ENCODE results near the gene IFNL1. TPM values are rescaled to one million over a fixed set of nuclear protein-coding genes. Genes with fewer than 3 reads are reported as not detected.
"Not testable (repeated sequence)": the region's sequence is repeated elsewhere in the genome, so short reads cannot be mapped to it uniquely, and the experiment has no call there.

Gene IFNL1
- total RNA-seq, 2 donors from 2014 or later = 0.29 to 1.7 TPM

- Mint-ChIP-seq H3K27me3 (ENCODE audit: low read depth) (no peaks in the 10 kb centered on the region), H3K9me3 (no peaks in the 10 kb centered on the region), H3K4me1 (ENCODE audit: low read depth) (peaks cover 6% of the 10 kb centered on the region), H3K36me3 (ENCODE audit: insufficient read depth in 2 of 2) (peaks cover 3 to 4% of the 10 kb centered on the region in 2 donors), H3K27ac (no peak overlapping the region), H3K4me3 (no peak overlapping the region)
- ATAC-seq (replicated peaks in 1 of 2) (no peak), DNase-seq (no peak)
These were observed 11.0 kb downstream of the IFNL1 start for GRCh38 chr19:39307046-39307821.

DNA sequence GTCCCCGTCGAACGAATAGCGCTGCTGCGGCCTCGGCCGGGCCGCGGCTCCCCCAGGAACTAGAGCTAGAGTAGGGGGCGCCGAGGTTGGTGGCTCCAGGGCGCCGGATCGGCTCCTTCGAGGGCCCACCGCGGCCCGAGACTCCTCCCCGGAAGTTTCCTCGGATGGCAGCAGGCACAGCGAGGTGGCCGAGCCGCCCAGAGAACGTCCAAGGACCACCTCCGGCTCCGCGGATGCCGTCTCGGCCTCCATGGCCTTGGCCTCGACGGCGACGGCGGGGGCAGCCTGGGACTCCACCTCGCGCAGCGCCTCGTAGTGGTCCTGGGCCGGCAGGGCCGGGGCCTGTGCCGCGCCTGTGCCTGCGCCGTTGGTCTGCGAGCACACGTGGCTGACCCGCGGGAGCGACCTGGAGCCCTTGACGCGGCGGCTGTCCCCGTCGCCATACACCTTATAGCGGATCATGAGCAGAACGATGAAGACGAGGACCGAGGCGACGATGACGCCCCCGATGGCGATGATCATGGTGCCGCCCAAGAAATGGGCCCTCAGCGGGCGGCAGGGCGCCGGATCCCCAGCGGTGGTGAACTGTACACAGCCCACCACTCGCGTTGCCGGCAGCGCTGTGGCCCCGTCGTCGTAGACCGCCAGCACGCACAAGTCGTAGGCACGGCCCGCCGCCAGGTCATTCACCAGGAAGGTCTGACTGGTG, 11.8 kb downstream of the IFNL1 start:
- no peak overlapping the region for H3K27ac Mint-ChIP-seq
- peaks cover 6% of the 10 kb centered on the region for H3K4me1 Mint-ChIP-seq (ENCODE audit: low read depth)
- no peak for DNase-seq
- H3K36me3 Mint-ChIP-seq (ENCODE audit: insufficient read depth in 2 of 2) = peaks cover 5 to 6% of the 10 kb centered on the region in 2 donors
- H3K27me3 Mint-ChIP-seq (ENCODE audit: low read depth) = no peaks in the 10 kb centered on the region
- ATAC-seq (replicated peaks in 1 of 2) = no peak
- H3K4me3 Mint-ChIP-seq = no peak overlapping the region
- no peaks in the 10 kb centered on the region for H3K9me3 Mint-ChIP-seq

DNA sequence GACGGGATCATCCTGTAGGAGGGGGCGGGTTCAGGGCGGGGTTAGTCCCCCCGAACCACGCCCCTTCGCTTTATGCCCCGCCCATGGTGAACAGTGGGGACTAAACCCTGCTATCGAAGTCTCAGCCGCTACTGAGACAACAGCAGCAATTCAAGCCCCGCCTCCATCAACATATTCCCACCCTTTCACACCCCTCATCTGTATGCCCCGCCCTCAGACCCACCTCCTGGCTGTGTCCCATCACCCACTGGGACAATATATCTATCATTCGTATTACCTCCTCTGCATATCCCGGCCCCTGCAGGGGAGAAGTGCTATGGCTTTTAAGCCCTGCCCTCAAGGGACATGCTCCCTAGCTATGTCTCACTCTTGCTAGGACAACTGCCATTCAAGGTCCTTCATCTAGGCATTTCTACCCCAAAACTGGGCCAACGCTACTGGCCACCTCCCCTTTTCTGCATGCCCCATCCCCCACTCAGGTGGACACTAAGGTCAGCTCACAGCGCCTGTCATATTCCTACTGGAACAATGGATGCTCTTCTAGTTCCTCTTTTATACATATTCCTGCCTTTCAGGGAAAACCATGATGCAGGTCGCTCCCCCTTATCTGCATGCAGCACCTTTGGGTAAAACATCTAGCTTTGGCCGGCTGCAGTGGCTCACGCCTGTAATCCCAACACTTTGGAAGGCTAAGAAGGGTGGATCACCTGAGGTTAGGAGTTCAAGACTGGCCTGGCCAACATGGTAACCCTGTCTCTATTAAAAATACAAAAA, 12.5 kb downstream of the IFNL1 start:
- peaks cover 6 to 7% of the 10 kb centered on the region in 2 donors for H3K36me3 Mint-ChIP-seq (ENCODE audit: insufficient read depth in 2 of 2)
- H3K9me3 Mint-ChIP-seq = no peaks in the 10 kb centered on the region
- no peaks in the 10 kb centered on the region for H3K27me3 Mint-ChIP-seq (ENCODE audit: low read depth)
- ATAC-seq (replicated peaks in 1 of 2) (no peak), DNase-seq (no peak)
- peaks cover 6% of the 10 kb centered on the region for H3K4me1 Mint-ChIP-seq (ENCODE audit: low read depth)
- no peak overlapping the region for H3K4me3 Mint-ChIP-seq
- no peak overlapping the region for H3K27ac Mint-ChIP-seq

DNA sequence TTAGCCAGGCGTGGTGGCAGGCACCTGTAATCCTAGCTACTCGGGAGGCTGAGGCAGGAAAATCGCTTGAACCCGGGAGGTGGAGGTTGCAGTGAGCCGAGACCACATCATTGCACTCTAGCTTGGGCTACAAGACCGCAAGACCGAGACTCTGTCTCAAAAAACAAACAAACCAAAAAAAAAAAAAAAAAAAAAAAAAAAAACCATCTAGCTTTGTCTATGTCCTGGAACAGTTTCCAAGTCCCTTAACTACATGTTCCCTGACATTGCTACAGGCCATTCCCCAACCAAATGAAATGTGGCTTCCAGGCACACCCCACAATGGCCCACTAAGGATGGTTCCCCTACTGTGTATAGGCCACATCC, 13.1 kb downstream of the IFNL1 start:
- not testable (repeated sequence) for H3K9me3 Mint-ChIP-seq; H3K27ac Mint-ChIP-seq; H3K4me1 Mint-ChIP-seq (ENCODE audit: low read depth); H3K4me3 Mint-ChIP-seq; ATAC-seq (replicated peaks in 1 of 2); H3K36me3 Mint-ChIP-seq (ENCODE audit: insufficient read depth in 2 of 2); DNase-seq; H3K27me3 Mint-ChIP-seq (ENCODE audit: low read depth)

GRCh38 chr19:39310558-39311311, 14.5 kb downstream of the IFNL1 start:
- H3K36me3 Mint-ChIP-seq (ENCODE audit: insufficient read depth in 2 of 2) = peaks cover 6 to 7% of the 10 kb centered on the region in 2 donors
- H3K27ac Mint-ChIP-seq = no peak overlapping the region
- no peak for ATAC-seq (replicated peaks in 1 of 2)

GRCh38 chr19:39314016-39314728, 18.0 kb downstream of the IFNL1 start:
- Mint-ChIP-seq H3K27me3 (ENCODE audit: low read depth) (no peaks in the 10 kb centered on the region), H3K4me3 (no peak overlapping the region), H3K36me3 (ENCODE audit: insufficient read depth in 2 of 2) (peaks cover 5 to 6% of the 10 kb centered on the region in 2 donors), H3K9me3 (no peaks in the 10 kb centered on the region), H3K27ac (no peak overlapping the region), H3K4me1 (ENCODE audit: low read depth) (peaks cover 12% of the 10 kb centered on the region)
- DNase-seq = no peak
- ATAC-seq (replicated peaks in 1 of 2) = no peak

More at GRCh38 chr19:39310558-39311311, 14.5 kb downstream of the IFNL1 start:
- H3K9me3 Mint-ChIP-seq = no peaks in the 10 kb centered on the region
- no peaks in the 10 kb centered on the region for H3K27me3 Mint-ChIP-seq (ENCODE audit: low read depth)
- H3K4me1 Mint-ChIP-seq (ENCODE audit: low read depth) = peaks cover 6% of the 10 kb centered on the region
- DNase-seq = no peak
- H3K4me3 Mint-ChIP-seq = no peak overlapping the region

DNA sequence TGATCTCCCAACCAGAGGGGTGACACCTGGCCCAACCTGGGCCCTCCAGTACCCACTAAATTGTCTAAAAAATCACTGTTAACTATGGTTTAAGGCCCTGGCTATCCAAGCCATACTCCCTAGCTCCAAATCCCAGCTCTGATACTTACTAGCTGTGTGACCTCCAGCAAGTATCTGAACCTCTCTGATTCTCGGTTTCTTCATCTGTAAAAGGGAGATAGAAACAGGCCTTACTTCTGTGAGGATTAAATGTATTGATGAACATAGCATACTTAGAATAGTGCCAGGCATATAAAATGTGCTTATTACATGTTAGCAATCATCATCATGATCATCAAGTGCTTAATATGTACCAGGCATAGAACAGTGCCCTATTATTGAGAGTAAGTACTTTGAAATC, 19.7 kb downstream of the IFNL1 start:
- Mint-ChIP-seq H3K27me3 (ENCODE audit: low read depth) (no peaks in the 10 kb centered on the region), H3K4me3 (no peak overlapping the region), H3K4me1 (ENCODE audit: low read depth) (peaks cover 11% of the 10 kb centered on the region), H3K27ac (no peak overlapping the region), H3K9me3 (no peaks in the 10 kb centered on the region), H3K36me3 (ENCODE audit: insufficient read depth in 2 of 2) (peaks cover 4 to 6% of the 10 kb centered on the region in 2 donors)
- no peak for ATAC-seq (replicated peaks in 1 of 2)
- no peak for DNase-seq

DNA sequence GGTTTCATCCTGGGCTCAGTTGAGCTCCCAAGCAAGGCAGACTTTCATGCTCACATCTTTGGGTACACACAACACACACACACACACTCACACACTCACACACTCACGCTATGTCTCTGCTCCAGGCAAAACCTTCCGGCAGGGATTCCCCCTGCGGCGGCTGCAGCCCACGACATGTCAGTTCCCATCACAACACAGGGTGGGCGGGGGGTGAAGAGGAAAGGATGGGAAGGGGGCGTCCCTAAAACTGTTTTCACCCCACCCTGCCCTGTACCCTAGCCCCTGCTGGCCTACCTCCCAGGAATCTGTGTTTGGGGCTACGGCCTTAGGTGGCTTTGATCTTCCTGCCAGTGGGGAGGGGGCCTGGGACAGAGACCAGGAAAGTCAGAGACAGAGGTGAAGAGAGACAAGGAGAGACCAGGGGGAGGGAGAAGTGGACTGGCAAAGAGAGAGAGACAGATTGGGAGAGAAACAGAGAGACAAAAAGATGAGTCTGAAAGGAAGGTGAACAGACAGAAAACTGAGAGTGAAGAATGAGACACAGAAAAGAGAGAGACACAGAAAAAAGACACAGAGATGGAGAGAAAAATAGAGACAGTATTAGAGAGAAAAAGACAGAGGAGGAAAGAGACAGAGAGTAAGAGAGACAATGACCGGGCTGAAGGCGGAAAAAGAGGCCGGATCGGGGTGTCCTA, 20.6 kb downstream of the IFNL1 start:
- Mint-ChIP-seq H3K36me3 (ENCODE audit: insufficient read depth in 2 of 2) (peaks cover 3 to 4% of the 10 kb centered on the region in 2 donors), H3K4me1 (ENCODE audit: low read depth) (peaks cover 20% of the 10 kb centered on the region), H3K9me3 (no peaks in the 10 kb centered on the region), H3K27me3 (ENCODE audit: low read depth) (peaks cover 5% of the 10 kb centered on the region), H3K27ac (no peak overlapping the region), H3K4me3 (no peak overlapping the region)
- DNase-seq = no peak
- ATAC-seq (replicated peaks in 1 of 2) = no peak

DNA sequence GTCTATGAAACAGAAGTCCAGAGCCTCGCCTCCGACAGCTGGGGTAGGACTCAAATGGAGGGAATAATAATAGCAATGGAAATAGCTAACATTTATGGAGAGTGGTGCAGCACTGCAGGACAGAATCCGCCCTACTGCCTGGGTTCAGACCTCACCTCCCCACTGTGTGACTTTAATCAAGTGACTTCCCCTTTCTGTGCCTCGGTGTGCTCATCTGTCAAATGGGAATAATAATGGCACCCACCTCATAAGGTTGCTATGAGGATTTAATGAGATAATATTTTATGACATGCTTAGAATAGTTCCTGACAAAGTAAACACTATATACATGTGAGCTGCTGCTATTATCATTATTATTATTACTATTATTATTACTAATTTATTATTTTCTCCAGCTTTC, 21.3 kb downstream of the IFNL1 start:
- no peaks in the 10 kb centered on the region for H3K9me3 Mint-ChIP-seq
- H3K4me1 Mint-ChIP-seq (ENCODE audit: low read depth) = peaks cover 20% of the 10 kb centered on the region
- H3K4me3 Mint-ChIP-seq = no peak overlapping the region
- H3K27ac Mint-ChIP-seq = no peak overlapping the region
- H3K36me3 Mint-ChIP-seq (ENCODE audit: insufficient read depth in 2 of 2) = peaks cover 3 to 4% of the 10 kb centered on the region in 2 donors
- H3K27me3 Mint-ChIP-seq (ENCODE audit: low read depth) = peaks cover 6% of the 10 kb centered on the region
- ATAC-seq (replicated peaks in 1 of 2) (no peak), DNase-seq (no peak)

- peaks cover 20% of the 10 kb centered on the region for H3K4me1 Mint-ChIP-seq (ENCODE audit: low read depth)
- H3K9me3 Mint-ChIP-seq = no peaks in the 10 kb centered on the region
- peaks cover 6% of the 10 kb centered on the region for H3K27me3 Mint-ChIP-seq (ENCODE audit: low read depth)
- no peak for DNase-seq
- H3K36me3 Mint-ChIP-seq (ENCODE audit: insufficient read depth in 2 of 2) = peaks cover 0 to 2% of the 10 kb centered on the region in 2 donors
- H3K27ac Mint-ChIP-seq = no peak overlapping the region
- ATAC-seq (replicated peaks in 1 of 2) = no peak
- no peak overlapping the region for H3K4me3 Mint-ChIP-seq
These were observed 21.9 kb downstream of the IFNL1 start for GRCh38 chr19:39318071-39318470.

DNA sequence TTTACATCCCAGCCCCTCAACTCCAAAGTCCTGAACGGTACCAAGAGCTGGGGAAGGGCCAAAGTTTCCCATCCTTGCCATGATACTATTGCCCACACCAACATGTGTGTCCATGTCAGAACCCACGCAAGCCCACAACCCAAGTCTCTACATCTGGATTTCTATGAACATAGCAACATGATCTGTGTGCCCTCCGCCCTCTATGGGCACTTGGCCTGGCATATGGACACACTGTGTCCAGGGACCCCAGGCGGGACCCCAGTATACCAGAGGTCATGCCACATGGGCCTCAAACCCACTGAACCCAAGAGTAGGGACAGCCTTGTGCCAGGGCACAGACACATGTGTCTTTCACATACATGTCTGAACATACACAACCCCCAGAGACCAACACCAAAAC, 22.5 kb downstream of the IFNL1 start:
- no peak for ATAC-seq (replicated peaks in 1 of 2)
- Mint-ChIP-seq H3K9me3 (no peaks in the 10 kb centered on the region), H3K27ac (no peak overlapping the region), H3K27me3 (ENCODE audit: low read depth) (peaks cover 6% of the 10 kb centered on the region), H3K36me3 (ENCODE audit: insufficient read depth in 2 of 2) (no peaks in the 10 kb centered on the region), H3K4me3 (peak overlapping the region; percentile 53 to 81), H3K4me1 (ENCODE audit: low read depth) (peaks cover 20% of the 10 kb centered on the region)
- no peak for DNase-seq
